ENCODE measurements around the gene CHN2.

DNA sequence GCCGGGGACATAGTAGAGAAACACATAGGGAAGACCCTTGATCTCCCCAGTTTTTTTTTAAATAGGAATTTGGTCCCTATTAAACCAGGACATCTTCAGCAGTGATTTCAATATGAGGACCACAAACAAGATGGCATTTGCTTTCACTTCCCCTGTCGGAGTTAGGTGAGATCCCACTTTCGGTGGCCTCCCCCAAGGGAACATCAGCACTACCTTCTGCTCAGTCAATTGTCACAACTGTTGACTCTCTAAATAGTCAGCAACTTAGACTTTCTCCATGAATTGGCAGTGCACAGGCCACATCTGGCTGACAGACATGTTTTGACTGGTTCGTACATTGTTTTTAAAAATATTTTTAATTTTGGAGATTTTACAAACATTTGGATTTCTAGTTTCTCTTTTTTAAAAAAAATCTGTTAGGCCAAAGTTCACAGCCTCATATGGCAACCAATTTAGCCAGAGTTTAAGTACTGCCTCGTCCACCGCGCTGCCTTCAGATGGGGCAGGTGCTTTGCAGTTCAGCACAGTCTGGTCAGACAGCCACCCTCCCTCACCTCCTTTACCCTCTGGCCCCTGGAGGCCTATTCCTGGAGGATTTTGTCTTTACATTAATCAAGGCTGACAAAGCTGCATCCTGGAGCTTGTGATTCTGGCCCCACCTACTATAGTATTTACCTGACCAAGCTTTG, 229.9 kb downstream of the CHN2 start:
- TF ChIP-seq POLR2AphosphoS5 (IDR thresholded peaks at IDR 0.05): no peak
- TF ChIP-seq, protein P1, sequence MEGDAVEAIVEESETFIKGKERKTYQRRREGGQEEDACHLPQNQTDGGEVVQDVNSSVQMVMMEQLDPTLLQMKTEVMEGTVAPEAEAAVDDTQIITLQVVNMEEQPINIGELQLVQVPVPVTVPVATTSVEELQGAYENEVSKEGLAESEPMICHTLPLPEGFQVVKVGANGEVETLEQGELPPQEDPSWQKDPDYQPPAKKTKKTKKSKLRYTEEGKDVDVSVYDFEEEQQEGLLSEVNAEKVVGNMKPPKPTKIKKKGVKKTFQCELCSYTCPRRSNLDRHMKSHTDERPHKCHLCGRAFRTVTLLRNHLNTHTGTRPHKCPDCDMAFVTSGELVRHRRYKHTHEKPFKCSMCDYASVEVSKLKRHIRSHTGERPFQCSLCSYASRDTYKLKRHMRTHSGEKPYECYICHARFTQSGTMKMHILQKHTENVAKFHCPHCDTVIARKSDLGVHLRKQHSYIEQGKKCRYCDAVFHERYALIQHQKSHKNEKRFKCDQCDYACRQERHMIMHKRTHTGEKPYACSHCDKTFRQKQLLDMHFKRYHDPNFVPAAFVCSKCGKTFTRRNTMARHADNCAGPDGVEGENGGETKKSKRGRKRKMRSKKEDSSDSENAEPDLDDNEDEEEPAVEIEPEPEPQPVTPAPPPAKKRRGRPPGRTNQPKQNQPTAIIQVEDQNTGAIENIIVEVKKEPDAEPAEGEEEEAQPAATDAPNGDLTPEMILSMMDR (IDR thresholded peaks at IDR 0.05): no peak
- no peak for TF ChIP-seq POLR2A (IDR thresholded peaks at IDR 0.05)
- TF ChIP-seq EP300 (IDR thresholded peaks at IDR 0.05; ENCODE audit: low read depth): no peak

Data from transverse colon (tissue), 4 donors.